K562 (cell line): ENCODE data around the gene DIPK1B. TPM values are rescaled to one million over a fixed set of nuclear protein-coding genes. Genes with fewer than 3 reads are reported as not detected.

Source experiments
- ATAC-seq: fragments of 200-7000 bp; cut with Tn5 transposase; 3 replicates; pipeline ENCODE4 v1.9.1; 2020; ENCODE audit warnings: moderate library complexity
- BruUV-seq: library from RNA; stranded (reverse); fragments of 400-500 nt; replicated peaks from 2 replicates; lab custom pipeline; 2021; lab: Mats Ljungman, UMichigan
- CTCF ChIA-PET: fragments of 300-600 bp; formaldehyde crosslinking; extraction: SDS; loops from one replicate; lab custom pipeline; 2021; ENCODE audit warnings: low intra/inter-chr PET ratio; lab: Yijun Ruan, JAX
- POLR2A ChIA-PET: fragments of 300-600, 350-650 bp; sonication (Branson Sonifier 250); formaldehyde crosslinking; extraction: SDS; loops from one replicate; lab custom pipeline; 2021; ENCODE audit warnings: antibody characterized with exemption, inconsistent platforms; lab: Yijun Ruan, JAX
- DNase-seq, 4 experiments: peaks; one replicate each; pipeline versions ENCODE4 v3.0.0 to v3.0.0-alpha.2; 2011 to 2018; ENCODE audit warnings: low spot score in 3 of 4, mixed read lengths in 3 of 4; ENCODE audit errors: extremely low read depth in 1 of 4
- FAIRE-seq: peaks from 2 replicates; lab custom pipeline; 2011; peaks lifted over from hg19 to GRCh38; lab: Jason Lieb, UNC
- H2AFZ ChIP-seq: 2 replicates; pipeline ENCODE4 v1.6.0; 2011; ENCODE audit warnings: low read depth, low read length, control low read depth, inconsistent platforms
- H3K27ac ChIP-seq: fragments of 200-600 bp; 3 replicates; pipeline ENCODE4 v1.8.0; 2011; ENCODE audit warnings: low read depth, mild to moderate bottlenecking, control low read depth, inconsistent platforms, low read length, moderate library complexity, mixed read lengths; ENCODE audit errors: extremely low read depth
- H3K27me3 ChIP-seq, 2 experiments: fragments of 300-600 bp in 1 of 2; 2 replicates in 1 of 2; 3 replicates in 1 of 2; pipeline versions ENCODE4 v1.6.0 to v1.8.0; 2011; ENCODE audit warnings: inconsistent platforms in 2 of 2, low read length in 2 of 2, mild to moderate bottlenecking in 1 of 2, mixed read lengths in 1 of 2, moderate library complexity in 1 of 2; ENCODE audit not compliant: control insufficient read depth in 2 of 2, insufficient read depth in 2 of 2
- H3K36me3 ChIP-seq: fragments of 300-600 bp; 3 replicates; pipeline ENCODE4 v1.8.0; 2011; ENCODE audit warnings: mild to moderate bottlenecking, low read length, inconsistent platforms; ENCODE audit not compliant: control insufficient read depth, insufficient read depth
- H3K4me1 ChIP-seq, 2 experiments: fragments of 200-600 bp in 1 of 2; replicated peaks in 1 of 2; 2 replicates in 1 of 2; 3 replicates in 1 of 2; pipeline versions ENCODE4 v1.5.1 to v1.8.0; 2011; ENCODE audit warnings: inconsistent platforms in 2 of 2, low read length in 2 of 2, mild to moderate bottlenecking in 1 of 2, mixed read lengths in 1 of 2, moderate library complexity in 1 of 2; ENCODE audit not compliant: control insufficient read depth in 2 of 2, insufficient read depth in 2 of 2
- H3K4me2 ChIP-seq: 2 replicates; pipeline ENCODE4 v1.6.1; 2011; ENCODE audit warnings: low read length, control low read depth, inconsistent platforms, mixed read lengths; ENCODE audit not compliant: insufficient read depth
- H3K4me3 ChIP-seq: fragments of 200-600 bp; sonication (generic), shearing (Covaris generic); 2 replicates; pipeline ENCODE4 v1.5.1; 2016; ENCODE audit warnings: control low read depth, inconsistent platforms
- H3K79me2 ChIP-seq: fragments of 200-600 bp; 3 replicates; pipeline ENCODE4 v1.8.0; 2011; ENCODE audit warnings: low read length, inconsistent platforms; ENCODE audit not compliant: control insufficient read depth, insufficient read depth
- H3K9ac ChIP-seq, 2 experiments: 2 replicates each; pipeline versions ENCODE4 v1.6.0 to v1.6.1; 2011; ENCODE audit warnings: low read depth in 2 of 2, low read length in 2 of 2, control low read depth in 1 of 2, inconsistent platforms in 1 of 2, mild to moderate bottlenecking in 1 of 2, mixed read lengths in 1 of 2; ENCODE audit not compliant: insufficient read depth in 1 of 2
- H3K9me1 ChIP-seq: one replicate; pipeline ENCODE4 v1.6.0; 2011; ENCODE audit warnings: inconsistent platforms, mild to moderate bottlenecking, low read length, moderate library complexity; ENCODE audit not compliant: control insufficient read depth, insufficient read depth
- H3K9me3 ChIP-seq: replicated peaks from 2 replicates; pipeline ENCODE4 v1.5.1; 2011; ENCODE audit warnings: low read depth, low read length, inconsistent platforms; ENCODE audit not compliant: control insufficient read depth, insufficient read depth
- H4K20me1 ChIP-seq: replicated peaks from 2 replicates; pipeline ENCODE4 v1.6.1; 2011; ENCODE audit warnings: low read length, inconsistent platforms, mixed read lengths; ENCODE audit not compliant: control insufficient read depth, insufficient read depth
- ARID3B ChIP-seq: fragments of 250-450 bp; sonication (Bioruptor Pico); IDR thresholded peaks from 2 replicates; pipeline ENCODE4 v1.4.0; 2020; ENCODE audit warnings: borderline replicate concordance
- BCOR ChIP-seq: fragments of 450-650 bp; IDR thresholded peaks from 2 replicates; pipeline ENCODE4 v1.6.1; 2016
- BMI1 ChIP-seq: fragments of 150-350 bp; IDR thresholded peaks from 2 replicates; pipeline ENCODE4 v1.6.1; 2014; ENCODE audit warnings: low read length
- CBX2 ChIP-seq: fragments of 200-600 bp; sonication (generic); IDR thresholded peaks from one replicate; pipeline ENCODE4 v1.6.1; 2012; ENCODE audit warnings: mild to moderate bottlenecking, low read length, inconsistent platforms; ENCODE audit not compliant: insufficient read depth, poor library complexity, severe bottlenecking
- E4F1 ChIP-seq: fragments of 250-450 bp; sonication (Bioruptor Pico); IDR thresholded peaks from 2 replicates; pipeline ENCODE4 v1.5.0; 2021; ENCODE audit warnings: mild to moderate bottlenecking, borderline replicate concordance
- ELK3 ChIP-seq: fragments of 450-650 bp; formaldehyde crosslinking; IDR thresholded peaks from 2 replicates; pipeline ENCODE4 v1.4.0; 2020; ENCODE audit warnings: mild to moderate bottlenecking
- GMEB1 ChIP-seq: fragments of 250-450 bp; sonication (Bioruptor Pico); IDR thresholded peaks from 2 replicates; pipeline ENCODE4 v1.4.0; 2020; ENCODE audit warnings: mild to moderate bottlenecking
- HIVEP1 ChIP-seq: fragments of 250-450 bp; sonication (Bioruptor Pico); IDR thresholded peaks from 2 replicates; pipeline ENCODE4 v1.4.0; 2020; ENCODE audit warnings: mild to moderate bottlenecking
- HMG20B ChIP-seq: fragments of 250-450 bp; sonication (Bioruptor Pico); IDR thresholded peaks from 2 replicates; pipeline ENCODE4 v1.5.0; 2021; ENCODE audit warnings: mild to moderate bottlenecking
- HSF4 ChIP-seq: fragments of 250-450 bp; sonication (Bioruptor Pico); IDR thresholded peaks from 2 replicates; pipeline ENCODE4 v2.1.2; 2022; ENCODE audit warnings: mild to moderate bottlenecking, moderate library complexity, borderline replicate concordance
- POLR2A ChIP-seq: fragments of 450-650 bp; conservative IDR thresholded peaks from 2 replicates; pipeline ENCODE4 v1.6.1; 2016
- RBM34 ChIP-seq: fragments of 200-400 bp; formaldehyde crosslinking; IDR thresholded peaks from 2 replicates; pipeline ENCODE4 v1.6.1; 2018; ENCODE audit warnings: low read length, borderline replicate concordance; ENCODE audit not compliant: insufficient read depth
- TGIF2 ChIP-seq: sonication (generic); formaldehyde crosslinking; IDR thresholded peaks from 2 replicates; pipeline ENCODE4 v1.8.1; 2022; ENCODE audit warnings: mild to moderate bottlenecking, missing genetic modification reagents, moderate library complexity
- ZNF431 ChIP-seq: sonication (generic); formaldehyde crosslinking; IDR thresholded peaks from 2 replicates; pipeline ENCODE4 v1.8.0; 2022; ENCODE audit warnings: mild to moderate bottlenecking, missing genetic modification reagents
- ZNF449 ChIP-seq: fragments of 250-450 bp; sonication (Bioruptor Pico); IDR thresholded peaks from 2 replicates; pipeline ENCODE4 v1.8.0; 2022; ENCODE audit warnings: moderate library complexity, mild to moderate bottlenecking, inconsistent platforms
- WGBS: fragments of 100-300 bp; shearing (Covaris generic); methylation state at CpG from one replicate; pipeline ENCODE4 v1.1.6; 2016; ENCODE audit warnings: low coverage, mixed read lengths; ENCODE audit not compliant: insufficient coverage; ENCODE audit errors: missing lambda C conversion rate; 5-methylcytosine and 5-hydroxymethylcytosine counted together
- in situ Hi-C: fragments of 300-500 bp; cut with MboI; formaldehyde crosslinking; loops from 4 replicates; pipeline ENCODE4 v1.15.0; 2018; ENCODE audit warnings: inconsistent platforms, mixed read lengths
- intact Hi-C: fragments of 100-400 bp; cut with micrococcal nuclease; formaldehyde crosslinking; loops from 2 replicates; pipeline ENCODE4 v1.14.2; 2022
- polyA plus RNA-seq, 8 experiments: library from polyadenylated mRNA; depleted of rRNA in 4 of 8; stranded (reverse) in 5 of 8; unstranded in 3 of 8; fragments of >200 nt; fragmentation: Nextera tagmentation in 2 of 8; fragmentation: Illumina TruSeq in 1 of 8; extraction: Ambion mirVana in 2 of 8; extraction: Trizol in 1 of 8; gene quantifications; 2 replicates each; pipeline versions ENCODE4 v1.2.1 to v1.2.3, GENCODE V29; 2011 to 2014; ENCODE audit warnings: inconsistent platforms in 1 of 8, missing spikeins in 1 of 8
- total RNA-seq, 7 experiments: library from RNA; depleted of rRNA in 6 of 7; stranded (reverse); fragments of >200 nt in 6 of 7; fragmentation: Illumina TruSeq in 2 of 7; extraction: Trizol in 2 of 7; gene quantifications; 2 replicates each; pipeline versions ENCODE4 v1.2.1 to v1.2.3, GENCODE V29; 2011 to 2021; ENCODE audit warnings: low replicate concordance in 1 of 7

The DIPK1B gene
- total and polyA plus RNA-seq, 9 of the 15 experiments (the other 6 are each of a cell fraction or from before 2014, with no cell fraction given), result 0.08 to 22.3 (median 5.9) TPM

- H3K4me2 ChIP-seq, result no peak overlapping the region
- FAIRE-seq (no peak), ATAC-seq (no peak), DNase-seq (no peak)
- CTCF ChIA-PET, result no interaction called here
- H3K27me3 ChIP-seq, result no peaks in the 10 kb centered on the region
- in situ Hi-C loops, result no loop called here
- BruUV-seq, result no TSS peak
- H3K9ac ChIP-seq, result peak overlapping the region in 1 of 2 experiments; percentile 42; a peak in 1 of 4 replicates
- 69% methylated on average over 18 of the region's 18 CpGs for WGBS
- intact Hi-C loops, result no loop called here
- H3K9me3 ChIP-seq, result peaks cover 9% of the 10 kb centered on the region
- H3K4me1 ChIP-seq, result peaks cover 0 to 66% of the 10 kb centered on the region in 2 experiments; a peak in 3 of 5 replicates
- H4K20me1 ChIP-seq, result no peaks in the 10 kb centered on the region
- H3K9me1 ChIP-seq, result no peaks in the 10 kb centered on the region
- no peak overlapping the region for H3K4me3 ChIP-seq
- H3K36me3 ChIP-seq, result no peaks in the 10 kb centered on the region
- no peak overlapping the region for H3K27ac ChIP-seq
- POLR2A ChIA-PET, result no interaction called here
- no peak overlapping the region for H2AFZ ChIP-seq
- no peaks in the 10 kb centered on the region for H3K79me2 ChIP-seq
- TF ChIP-seq ELK3, result no peak
- TF ChIP-seq HMG20B (CRISPR knock-in tag), result no peak
- no peak for TF ChIP-seq GMEB1
- no peak for TF ChIP-seq CBX2
- TF ChIP-seq HSF4 (CRISPR knock-in tag), result no peak
- no peak for TF ChIP-seq POLR2A
- TF ChIP-seq ARID3B, result no peak
- TF ChIP-seq RBM34, result no peak
- TF ChIP-seq HIVEP1 (CRISPR knock-in tag), result no peak
- TF ChIP-seq BCOR, result no peak
- TF ChIP-seq ZNF431 (CRISPR knock-in tag), result no peak
- no peak for TF ChIP-seq TGIF2 (CRISPR knock-in tag)
- no peak for TF ChIP-seq ZNF449 (CRISPR knock-in tag)
- TF ChIP-seq E4F1 (CRISPR knock-in tag), result no peak
- no peak for TF ChIP-seq BMI1
Measured at GRCh38 chr9:136756836-136757235, 44.5 kb downstream of the DIPK1B start.
